Activated CD4-positive, CD25-positive, alpha-beta regulatory T cell treated with anti-CD3 and anti-CD28 coated beads, Interleukin-2, amount 50 U/mL, for 72 hours (primary cell): ENCODE results near the gene GAGE12C.
"Not testable (repeated sequence)": the region's sequence is repeated elsewhere in the genome, so short reads cannot be mapped to it uniquely, and the experiment has no call there.

Experiments used
- DNase-seq: peaks from one replicate; pipeline ENCODE4 v3.0.0; 2021

GAGE12C gene, protein sequence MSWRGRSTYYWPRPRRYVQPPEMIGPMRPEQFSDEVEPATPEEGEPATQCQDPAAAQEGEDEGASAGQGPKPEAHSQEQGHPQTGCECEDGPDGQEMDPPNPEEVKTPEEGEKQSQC

DNA sequence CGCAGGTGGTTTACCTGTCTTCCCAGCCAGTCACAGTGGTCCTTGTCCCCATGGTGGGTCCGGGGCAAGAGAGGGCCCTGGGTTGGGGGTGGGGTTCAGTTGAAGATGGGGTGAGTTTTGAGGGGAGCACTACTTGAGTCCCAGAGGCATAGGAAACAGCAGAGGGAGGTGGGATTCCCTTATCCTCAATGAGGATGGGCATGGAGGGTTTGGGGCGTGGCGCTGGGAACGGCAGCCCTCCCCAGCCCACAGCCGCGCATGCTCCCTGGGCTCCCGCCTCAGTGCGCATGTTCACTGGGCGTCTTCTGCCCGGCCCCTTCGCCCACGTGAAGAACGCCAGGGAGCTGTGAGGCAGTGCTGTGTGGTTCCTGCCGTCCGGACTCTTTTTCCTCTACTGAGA is at the start of gene GAGE12C:
Gene GAGE12C (plus strand): TSS at position 301 of the 400 bp plus-strand sequence. CDS start 1,155 bp downstream, outside the sequence.
- DNase-seq, result not testable (repeated sequence)

- DNase-seq, result not testable (repeated sequence)
These were observed 9.5 kb downstream of the GAGE12C start, which contains the start of gene GAGE12D for GRCh38 chrX:49541433-49541832. GAGE12D (plus strand) TSS chrX:49541733; CDS start chrX:49542888, 1,155 bp downstream.

- DNase-seq, result not testable (repeated sequence)
These were observed 19.0 kb downstream of the GAGE12C start, which contains the start of gene GAGE12E for GRCh38 chrX:49550989-49551388. GAGE12E (plus strand) TSS chrX:49551289; CDS start chrX:49552444, 1,155 bp downstream.

DNA sequence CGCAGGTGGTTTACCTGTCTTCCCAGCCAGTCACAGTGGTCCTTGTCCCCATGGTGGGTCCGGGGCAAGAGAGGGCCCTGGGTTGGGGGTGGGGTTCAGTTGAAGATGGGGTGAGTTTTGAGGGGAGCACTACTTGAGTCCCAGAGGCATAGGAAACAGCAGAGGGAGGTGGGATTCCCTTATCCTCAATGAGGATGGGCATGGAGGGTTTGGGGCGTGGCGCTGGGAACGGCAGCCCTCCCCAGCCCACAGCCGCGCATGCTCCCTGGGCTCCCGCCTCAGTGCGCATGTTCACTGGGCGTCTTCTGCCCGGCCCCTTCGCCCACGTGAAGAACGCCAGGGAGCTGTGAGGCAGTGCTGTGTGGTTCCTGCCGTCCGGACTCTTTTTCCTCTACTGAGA is 28.6 kb downstream of the GAGE12C start, which contains the start of gene GAGE12F:
Gene GAGE12F (plus strand): TSS at position 301 of the 400 bp plus-strand sequence. CDS start 1,155 bp downstream, outside the sequence.
- not testable (repeated sequence) for DNase-seq

DNA sequence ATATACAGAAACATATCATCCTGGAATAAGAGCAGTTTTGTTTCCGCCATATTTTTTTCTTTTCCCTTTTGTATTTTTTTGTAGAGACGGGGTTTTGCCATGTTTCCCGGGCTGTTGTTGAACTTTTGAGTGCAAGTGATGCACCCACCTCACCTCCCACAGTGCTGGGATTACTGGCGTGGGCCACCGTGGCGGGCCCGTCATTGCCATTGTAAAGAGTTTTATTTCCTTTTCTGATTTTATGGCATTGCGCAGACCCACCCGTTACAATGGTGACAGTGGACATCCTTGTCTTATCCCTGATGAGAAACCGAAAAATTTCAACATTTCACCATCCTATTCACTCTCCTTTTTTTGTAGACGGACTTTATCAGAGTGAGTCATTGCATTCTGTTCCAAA is 36.8 kb downstream of the GAGE12C start:
- DNase-seq, result not testable (repeated sequence)

- not testable (repeated sequence) for DNase-seq
These were observed 37.2 kb downstream of the GAGE12C start for GRCh38 chrX:49569152-49569551.

DNA sequence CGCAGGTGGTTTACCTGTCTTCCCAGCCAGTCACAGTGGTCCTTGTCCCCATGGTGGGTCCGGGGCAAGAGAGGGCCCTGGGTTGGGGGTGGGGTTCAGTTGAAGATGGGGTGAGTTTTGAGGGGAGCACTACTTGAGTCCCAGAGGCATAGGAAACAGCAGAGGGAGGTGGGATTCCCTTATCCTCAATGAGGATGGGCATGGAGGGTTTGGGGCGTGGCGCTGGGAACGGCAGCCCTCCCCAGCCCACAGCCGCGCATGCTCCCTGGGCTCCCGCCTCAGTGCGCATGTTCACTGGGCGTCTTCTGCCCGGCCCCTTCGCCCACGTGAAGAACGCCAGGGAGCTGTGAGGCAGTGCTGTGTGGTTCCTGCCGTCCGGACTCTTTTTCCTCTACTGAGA is 38.1 kb downstream of the GAGE12C start, which contains the start of gene GAGE12G:
Gene GAGE12G (plus strand): TSS at position 301 of the 400 bp plus-strand sequence. CDS start 1,155 bp downstream, outside the sequence.
- DNase-seq, result not testable (repeated sequence)

- not testable (repeated sequence) for DNase-seq
These were observed 47.7 kb downstream of the GAGE12C start, which contains the start of gene GAGE12H for GRCh38 chrX:49579649-49580048. GAGE12H (plus strand) TSS chrX:49579949; CDS start chrX:49581104, 1,155 bp downstream.
